Choroid plexus epithelial cell (primary cell): ENCODE results near the gene CTNS.

Experiments
- DNase-seq: peaks from one replicate; pipeline ENCODE4 v3.0.0-alpha.2; 2010; ENCODE audit warnings: low read depth
- H3K4me3 ChIP-seq: 2 replicates; pipeline ENCODE4 v1.5.1; 2011; ENCODE audit warnings: low read depth, mild to moderate bottlenecking, control low read depth, low read length, moderate library complexity
- CTCF ChIP-seq: conservative IDR thresholded peaks from 2 replicates; pipeline ENCODE4 v1.5.1; 2011; ENCODE audit warnings: low read depth, mild to moderate bottlenecking, control low read depth, inconsistent platforms, low read length, moderate library complexity

Gene CTNS

GRCh38 chr17:3636154-3636907, at the start of gene CTNS, which contains the start of gene SHPK:
Gene CTNS, plus strand, starts transcription at chr17:3636760. Its CDS starts 3,447 bp downstream, at chr17:3640207.
Gene SHPK, minus strand, starts transcription at chr17:3636250. Its CDS starts 31 bp downstream, at chr17:3636219.
- H3K4me3 ChIP-seq = peak within 1 kb of the TSS; percentile 99
- TF ChIP-seq CTCF = no peak
- DNase-seq = peak; percentile 97

GRCh38 chr17:3589784-3590183, 46.8 kb upstream of the CTNS start:
- DNase-seq = no peak
- no peak for TF ChIP-seq CTCF
- no peak overlapping the region for H3K4me3 ChIP-seq

GRCh38 chr17:3590231-3590630, 46.3 kb upstream of the CTNS start:
- DNase-seq = no peak
- no peak overlapping the region for H3K4me3 ChIP-seq
- no peak for TF ChIP-seq CTCF

- no peak for DNase-seq
- no peak for TF ChIP-seq CTCF
- no peak overlapping the region for H3K4me3 ChIP-seq
Observed at GRCh38 chr17:3590768-3591167, 45.8 kb upstream of the CTNS start.

- DNase-seq = no peak
- no peak for TF ChIP-seq CTCF
- H3K4me3 ChIP-seq = no peak overlapping the region
Observed at GRCh38 chr17:3592216-3592860, 44.2 kb upstream of the CTNS start.

- TF ChIP-seq CTCF = no peak
- H3K4me3 ChIP-seq = no peak overlapping the region
- DNase-seq = no peak
Observed at GRCh38 chr17:3593384-3593783, 43.2 kb upstream of the CTNS start.
